Measurements from ENCODE around the gene FLII. TPM values are rescaled to one million over a fixed set of nuclear protein-coding genes. Genes with fewer than 3 reads are reported as not detected.
A peak's percentile ranks its signal among the peaks of the same experiment; 100 is the strongest.
"Not testable (repeated sequence)": the region's sequence is repeated elsewhere in the genome, so short reads cannot be mapped to it uniquely, and the experiment has no call there.

FLII gene
- total RNA-seq, result 266 and 275 TPM in 2 replicates

GRCh38 chr17:18258356-18259038 lies at the start of gene FLII:
FLII (minus strand) TSS chr17:18258738; CDS start chr17:18258690, 48 bp downstream.
- intact Hi-C loops (cut with micrococcal nuclease), result loop anchor here (1.0 to 5.0 kb wide), 2 partner anchors 75 to 104 kb away; partner anchors contain the start of genes ALKBH5 and SHMT1
- Mint-ChIP-seq H3K27me3 (no peaks in the 10 kb centered on the region), H3K27ac (peak within 1 kb of the TSS; percentile 90), H3K9me3 (no peaks in the 10 kb centered on the region), H3K4me3 (peak within 1 kb of the TSS; percentile 99), H3K36me3 (ENCODE audit: low read depth) (peaks cover 20% of the 10 kb centered on the region), H3K4me1 (peaks cover 29% of the 10 kb centered on the region)
- DNase-seq, result peak; percentile 89

DNA sequence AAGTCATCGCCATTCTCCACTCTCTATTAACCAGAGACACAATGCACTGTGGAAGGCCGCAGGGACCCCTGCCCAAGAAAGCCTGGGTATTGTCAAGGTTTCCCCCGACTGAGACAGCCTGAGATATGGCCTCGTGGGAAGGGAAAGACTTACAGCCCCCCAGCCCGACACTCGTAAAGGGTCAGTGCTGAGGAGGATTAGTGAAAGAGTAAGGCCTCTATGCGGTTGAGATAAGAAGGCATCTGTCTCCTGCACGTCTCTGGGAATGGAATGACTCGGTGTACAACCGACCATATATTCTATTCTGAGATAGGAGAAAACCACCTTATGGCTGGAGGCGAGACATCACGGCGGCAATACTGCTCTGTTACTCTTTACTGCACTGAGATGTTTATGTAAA lies 44.7 kb upstream of the FLII start:
- intact Hi-C loops (cut with micrococcal nuclease), result loop anchor here (2.0 kb wide), 1 partner anchor 16 kb away; no protein-coding TSS in a partner anchor
- not testable (repeated sequence) for H3K9me3 Mint-ChIP-seq, H3K4me1 Mint-ChIP-seq, H3K27me3 Mint-ChIP-seq, H3K4me3 Mint-ChIP-seq, DNase-seq, H3K27ac Mint-ChIP-seq
- peaks cover 63% of the 10 kb centered on the region for H3K36me3 Mint-ChIP-seq (ENCODE audit: low read depth)

DNA sequence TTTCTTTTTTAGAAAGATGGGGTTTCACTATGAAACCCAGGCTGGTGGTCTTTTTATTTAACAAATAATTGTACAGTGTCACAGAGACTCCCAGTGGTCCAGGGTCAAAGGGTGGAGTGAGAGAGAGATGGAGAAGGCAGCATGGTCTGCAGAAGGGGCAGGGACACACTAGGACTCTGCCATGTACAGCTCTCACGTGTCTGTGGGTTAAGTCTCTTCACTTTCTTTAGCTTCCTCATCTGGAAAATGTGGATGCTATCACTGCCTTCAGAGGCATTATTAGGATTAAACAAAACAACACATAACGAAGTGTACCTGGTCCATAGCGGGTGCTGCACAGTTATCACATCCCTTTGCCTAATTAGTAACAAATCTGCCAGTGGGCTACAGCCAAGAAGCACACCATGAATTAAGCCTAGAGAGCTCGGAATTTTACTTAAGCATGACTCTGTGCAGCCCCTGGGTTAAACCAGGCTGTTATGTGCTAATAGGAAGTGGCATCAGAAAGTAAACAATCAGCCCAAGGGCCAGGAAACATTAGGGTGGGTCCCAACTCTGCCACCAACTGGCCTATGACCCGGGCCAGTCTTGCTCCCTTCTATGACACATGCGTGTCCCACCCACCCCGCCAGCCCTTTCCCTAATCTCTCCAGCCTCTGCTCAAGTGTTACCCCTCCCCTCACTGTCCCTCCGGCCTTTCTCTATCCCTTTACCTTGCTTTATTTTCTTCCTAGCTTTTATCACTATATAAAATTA lies 42.4 kb upstream of the FLII start:
- no peak for DNase-seq
- no peak overlapping the region for H3K4me3 Mint-ChIP-seq
- intact Hi-C loops (cut with micrococcal nuclease), result no loop called here
- H3K27ac Mint-ChIP-seq, result no peak overlapping the region
- peaks cover 57% of the 10 kb centered on the region for H3K36me3 Mint-ChIP-seq (ENCODE audit: low read depth)
- no peaks in the 10 kb centered on the region for H3K4me1 Mint-ChIP-seq
- H3K9me3 Mint-ChIP-seq, result no peaks in the 10 kb centered on the region
- H3K27me3 Mint-ChIP-seq, result no peaks in the 10 kb centered on the region

GRCh38 chr17:18298061-18298460 lies 39.5 kb upstream of the FLII start:
- H3K27me3 Mint-ChIP-seq; DNase-seq; H3K9me3 Mint-ChIP-seq; H3K27ac Mint-ChIP-seq; intact Hi-C loops (cut with micrococcal nuclease); H3K4me1 Mint-ChIP-seq; H3K4me3 Mint-ChIP-seq: not testable (repeated sequence)
- peaks cover 53% of the 10 kb centered on the region for H3K36me3 Mint-ChIP-seq (ENCODE audit: low read depth)

DNA sequence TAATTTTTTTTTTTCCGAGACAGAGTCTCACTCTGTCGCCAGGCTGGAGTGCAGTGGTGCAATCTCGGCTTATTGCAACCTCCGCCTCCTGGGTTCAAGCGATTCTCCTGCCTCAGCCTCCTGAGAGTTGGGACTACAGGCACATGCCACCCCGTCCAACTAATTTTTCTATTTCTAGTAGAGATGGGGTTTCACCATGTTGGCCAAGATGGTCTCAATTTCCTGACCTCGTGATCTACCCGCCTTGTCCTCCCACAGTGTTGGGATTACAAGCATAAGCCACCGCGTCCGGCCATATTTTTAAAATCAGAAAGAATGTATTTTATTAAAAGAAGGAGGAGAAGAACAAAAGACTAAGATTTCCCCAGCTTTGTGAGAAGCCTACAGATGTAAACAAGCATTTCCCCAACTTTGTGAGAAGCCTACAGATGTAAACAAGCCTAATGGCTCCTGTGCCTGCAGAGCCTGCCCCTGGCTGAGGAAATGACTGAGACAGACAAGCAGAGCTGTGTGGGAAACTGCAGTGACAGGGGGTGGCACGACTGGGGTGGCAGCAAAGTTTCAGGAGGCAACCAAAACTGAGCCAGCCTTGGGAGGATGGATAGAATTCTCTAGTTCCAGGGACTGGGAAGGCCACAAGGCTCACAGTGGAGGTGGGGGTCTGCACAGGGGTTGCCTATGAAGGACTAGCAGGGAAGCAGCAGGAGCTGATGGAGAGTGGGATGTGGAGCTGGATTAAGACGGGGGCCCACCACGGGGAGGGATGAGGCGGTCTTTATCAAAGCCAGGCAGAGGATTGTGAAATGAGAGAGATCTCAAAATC lies 33.4 kb upstream of the FLII start:
- Mint-ChIP-seq H3K9me3 (no peaks in the 10 kb centered on the region), H3K36me3 (ENCODE audit: low read depth) (peaks cover 56% of the 10 kb centered on the region)

GRCh38 chr17:18285296-18285695 lies 26.8 kb upstream of the FLII start:
- Mint-ChIP-seq H3K27ac (no peak overlapping the region), H3K36me3 (ENCODE audit: low read depth) (peaks cover 63% of the 10 kb centered on the region), H3K4me3 (no peak overlapping the region), H3K9me3 (no peaks in the 10 kb centered on the region), H3K27me3 (no peaks in the 10 kb centered on the region), H3K4me1 (no peaks in the 10 kb centered on the region)
- intact Hi-C loops (cut with micrococcal nuclease), result no loop called here
- DNase-seq, result no peak

More for the DNA sequence above, 33.4 kb upstream of the FLII start:
- Mint-ChIP-seq H3K4me3 (no peak overlapping the region), H3K27ac (peak overlapping the region; percentile 12), H3K4me1 (no peaks in the 10 kb centered on the region), H3K27me3 (no peaks in the 10 kb centered on the region)
- DNase-seq, result no peak
- intact Hi-C loops (cut with micrococcal nuclease), result no loop called here

DNA sequence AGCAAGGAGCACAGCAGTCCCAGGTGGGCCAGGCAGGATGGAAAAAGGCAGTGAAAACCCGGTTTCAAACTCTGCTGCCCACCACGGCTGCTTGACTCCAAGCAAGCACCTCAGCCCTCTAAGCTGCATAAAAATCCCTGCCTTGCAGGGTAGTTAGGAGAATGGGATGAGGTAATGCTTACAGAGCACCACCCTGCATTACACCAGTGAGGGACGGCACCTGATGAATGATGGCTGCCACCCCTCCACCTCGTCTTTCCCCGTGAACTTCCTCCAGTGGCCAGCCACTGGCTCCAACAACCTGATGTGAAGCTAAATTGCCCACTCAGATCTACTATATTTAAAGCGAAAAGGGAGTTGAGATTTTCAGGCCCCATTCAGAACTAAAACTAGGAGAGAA lies 23.2 kb upstream of the FLII start:
- peaks cover 57% of the 10 kb centered on the region for H3K36me3 Mint-ChIP-seq (ENCODE audit: low read depth)
- H3K4me3 Mint-ChIP-seq, result no peak overlapping the region
- H3K4me1 Mint-ChIP-seq, result no peaks in the 10 kb centered on the region
- H3K27me3 Mint-ChIP-seq, result no peaks in the 10 kb centered on the region
- intact Hi-C loops (cut with micrococcal nuclease), result no loop called here
- H3K27ac Mint-ChIP-seq, result no peak overlapping the region
- no peaks in the 10 kb centered on the region for H3K9me3 Mint-ChIP-seq
- DNase-seq, result no peak

GRCh38 chr17:18280766-18281371 lies 22.3 kb upstream of the FLII start:
- Mint-ChIP-seq H3K27ac (no peak overlapping the region), H3K36me3 (ENCODE audit: low read depth) (peaks cover 62% of the 10 kb centered on the region), H3K27me3 (no peaks in the 10 kb centered on the region), H3K9me3 (no peaks in the 10 kb centered on the region), H3K4me3 (no peak overlapping the region), H3K4me1 (no peaks in the 10 kb centered on the region)
- intact Hi-C loops (cut with micrococcal nuclease), result no loop called here
- no peak for DNase-seq

- no peaks in the 10 kb centered on the region for H3K27me3 Mint-ChIP-seq
- H3K4me1 Mint-ChIP-seq, result no peaks in the 10 kb centered on the region
- no peak overlapping the region for H3K27ac Mint-ChIP-seq
- H3K36me3 Mint-ChIP-seq (ENCODE audit: low read depth), result peaks cover 57% of the 10 kb centered on the region
- no peak overlapping the region for H3K4me3 Mint-ChIP-seq
- H3K9me3 Mint-ChIP-seq, result no peaks in the 10 kb centered on the region
- no peak for DNase-seq
- intact Hi-C loops (cut with micrococcal nuclease), result no loop called here
Observed at GRCh38 chr17:18280249-18280648, 21.7 kb upstream of the FLII start.

DNA sequence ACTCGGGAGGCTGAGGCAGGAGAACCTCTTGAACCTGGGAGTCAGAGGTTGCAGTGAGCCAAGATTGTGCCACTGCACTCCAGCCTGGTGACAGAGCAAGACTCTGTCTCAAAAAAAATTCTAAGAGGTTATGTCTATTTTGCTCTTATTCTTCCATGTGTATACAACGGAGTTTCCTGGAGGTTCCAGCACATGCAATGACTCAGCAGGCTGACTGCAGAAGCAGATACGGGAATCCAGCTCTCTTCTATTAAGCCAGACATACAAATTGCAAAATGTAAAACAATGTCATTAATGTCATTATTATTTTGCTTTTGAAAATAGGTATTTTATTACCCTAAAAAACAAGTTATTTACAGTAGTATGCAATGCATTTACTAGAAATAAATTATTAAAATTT lies 20.3 kb upstream of the FLII start:
- no peaks in the 10 kb centered on the region for H3K27me3 Mint-ChIP-seq
- peaks cover 48% of the 10 kb centered on the region for H3K36me3 Mint-ChIP-seq (ENCODE audit: low read depth)
- intact Hi-C loops (cut with micrococcal nuclease), result no loop called here
- no peaks in the 10 kb centered on the region for H3K4me1 Mint-ChIP-seq
- DNase-seq, result no peak
- no peaks in the 10 kb centered on the region for H3K9me3 Mint-ChIP-seq
- H3K27ac Mint-ChIP-seq, result no peak overlapping the region
- H3K4me3 Mint-ChIP-seq, result no peak overlapping the region

GRCh38 chr17:18277076-18277475 lies 18.5 kb upstream of the FLII start:
- Mint-ChIP-seq H3K27me3 (no peaks in the 10 kb centered on the region), H3K27ac (no peak overlapping the region), H3K9me3 (no peaks in the 10 kb centered on the region), H3K4me3 (no peak overlapping the region), H3K4me1 (no peaks in the 10 kb centered on the region), H3K36me3 (ENCODE audit: low read depth) (peaks cover 34% of the 10 kb centered on the region)
- intact Hi-C loops (cut with micrococcal nuclease), result no loop called here
- no peak for DNase-seq

DNA sequence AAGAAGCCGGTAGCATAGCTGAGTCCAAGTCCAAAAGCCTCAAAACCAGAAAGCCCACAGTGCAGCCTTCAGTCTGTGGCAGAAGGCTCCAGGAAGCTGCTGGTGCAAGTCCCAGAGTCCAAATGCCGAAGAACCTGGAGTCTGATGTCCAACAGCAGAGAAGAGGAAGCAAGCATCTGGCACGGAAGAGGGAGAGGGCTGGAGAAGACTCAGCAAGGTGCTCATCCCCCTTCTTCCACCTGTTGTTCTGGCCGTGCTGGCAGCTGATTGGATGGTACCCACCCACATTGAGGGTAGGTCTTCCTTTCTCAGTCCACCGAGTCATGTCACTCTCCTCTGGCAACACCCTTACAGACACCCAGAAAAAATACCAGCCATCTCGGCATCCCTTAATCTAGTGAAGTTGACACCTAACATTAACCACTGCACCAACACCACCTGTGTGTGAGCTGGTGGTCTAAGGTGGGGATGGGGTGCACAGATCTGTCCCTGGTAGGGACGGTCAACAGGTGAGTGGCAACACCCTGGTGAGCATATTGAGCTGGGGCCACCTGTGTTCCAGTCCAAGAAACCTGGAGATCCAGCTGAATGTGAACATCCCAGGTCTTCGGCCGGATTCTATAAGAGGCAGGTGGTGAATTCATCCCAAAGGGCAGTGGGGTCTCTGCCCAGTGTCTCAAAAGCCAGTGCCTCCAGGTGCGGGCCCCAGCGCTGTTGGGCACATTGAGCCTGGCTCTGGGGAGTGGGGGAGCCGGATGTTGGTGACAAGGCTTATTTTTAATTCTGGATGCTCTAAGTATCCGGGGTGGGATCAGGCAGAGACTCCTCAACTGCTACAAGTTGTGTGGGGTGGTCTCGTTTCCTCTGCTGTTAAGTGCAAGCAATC lies 11.8 kb upstream of the FLII start:
- Mint-ChIP-seq H3K36me3 (ENCODE audit: low read depth) (peaks cover 6% of the 10 kb centered on the region), H3K27ac (no peak overlapping the region), H3K4me3 (no peak overlapping the region), H3K27me3 (no peaks in the 10 kb centered on the region), H3K9me3 (no peaks in the 10 kb centered on the region), H3K4me1 (peaks cover 3% of the 10 kb centered on the region)
- intact Hi-C loops (cut with micrococcal nuclease), result no loop called here
- no peak for DNase-seq
